CD4-positive, alpha-beta T cell treated with Interleukin-10 for 1 hour (primary cell): ENCODE results near the gene XCL1.

ENCODE experiments used
- DNase-seq: peaks from one replicate; pipeline ENCODE4 v3.0.0-alpha.2; 2020

Gene XCL1

DNA sequence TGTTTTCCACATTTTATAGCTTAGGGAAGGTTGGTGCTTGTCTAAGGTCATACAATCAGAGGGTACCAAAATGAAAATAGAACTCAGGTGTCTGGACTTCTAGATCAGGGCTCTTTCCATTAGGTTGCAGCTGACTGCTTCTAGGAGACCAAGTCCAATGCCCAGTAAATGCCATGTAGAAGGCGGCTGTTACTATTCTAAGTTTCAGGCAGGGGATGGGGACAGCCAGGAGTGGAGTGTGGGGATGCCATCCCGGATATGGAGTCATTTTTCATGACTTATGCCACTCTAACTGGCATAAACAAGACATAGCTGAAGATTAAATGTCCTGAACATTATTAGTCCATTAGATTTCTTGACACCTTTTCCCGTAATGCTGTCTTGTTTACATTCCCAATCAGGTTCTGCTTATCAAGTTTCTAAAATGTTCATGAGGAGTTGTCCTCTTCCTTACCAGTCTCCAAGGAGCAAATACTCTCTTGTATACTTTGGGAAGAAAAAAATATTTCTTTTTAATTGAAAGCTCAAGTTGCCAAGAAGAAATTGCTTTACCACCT, 31.5 kb downstream of the XCL1 start:
- DNase-seq = no peak

- DNase-seq = no peak
These were observed 32.7 kb downstream of the XCL1 start for GRCh38 chr1:168608796-168609715.

DNA sequence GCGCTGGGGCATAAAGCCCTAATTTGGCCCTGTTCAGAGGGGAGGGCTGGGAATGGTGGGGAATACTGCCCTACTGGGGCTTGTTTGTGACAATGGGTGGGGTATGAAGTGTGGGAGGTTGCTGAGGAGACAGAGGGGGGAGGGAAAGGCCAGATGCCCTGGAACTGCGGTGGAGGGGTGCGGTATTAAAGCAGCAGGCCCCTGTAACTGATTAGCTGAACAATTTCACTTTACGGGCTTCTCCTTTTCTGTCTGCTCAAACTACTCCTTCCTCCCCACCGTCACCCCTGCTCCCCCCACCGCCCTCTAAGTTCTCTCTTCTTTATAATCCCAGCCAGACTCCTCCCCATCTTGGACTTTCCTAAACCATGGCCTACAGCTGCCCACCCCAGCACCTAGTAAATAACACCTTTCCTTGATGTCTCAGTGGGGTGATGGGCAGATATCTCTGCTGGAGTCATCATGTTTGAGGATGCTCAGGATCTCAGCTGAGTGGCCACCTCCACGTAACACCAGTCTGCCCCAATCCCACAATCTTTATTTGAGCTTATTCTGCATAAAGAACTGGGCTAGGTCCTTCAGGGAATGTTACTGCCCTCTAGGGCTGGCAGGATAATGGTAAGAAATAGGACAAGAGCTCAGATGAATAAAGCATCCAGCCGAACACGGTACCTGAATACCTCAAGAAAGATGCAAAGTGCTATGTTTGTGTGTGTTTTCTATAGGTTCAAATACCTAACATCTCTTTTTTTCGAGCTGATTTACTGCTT, 33.5 kb downstream of the XCL1 start:
- DNase-seq = no peak

DNA sequence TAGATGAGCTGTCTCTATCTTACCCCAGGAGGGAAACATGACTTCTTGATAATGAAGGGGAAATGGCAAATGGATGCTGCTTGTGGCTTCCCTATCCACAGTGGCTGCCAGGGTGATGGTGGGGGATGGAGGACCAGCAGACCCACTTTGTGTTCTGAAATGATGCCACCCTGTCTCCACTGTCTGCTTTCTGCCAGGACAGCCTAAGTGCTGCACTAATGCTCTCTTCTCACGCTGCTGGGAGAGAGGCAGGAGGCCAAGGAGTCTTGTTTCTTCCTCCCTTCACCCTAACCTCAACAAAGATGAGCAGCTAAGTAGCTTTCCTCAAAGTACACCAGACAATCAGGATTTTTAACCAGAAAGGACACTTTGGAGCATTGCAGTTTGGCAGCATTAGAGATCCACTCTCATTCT, 36.6 kb downstream of the XCL1 start:
- no peak for DNase-seq

DNA sequence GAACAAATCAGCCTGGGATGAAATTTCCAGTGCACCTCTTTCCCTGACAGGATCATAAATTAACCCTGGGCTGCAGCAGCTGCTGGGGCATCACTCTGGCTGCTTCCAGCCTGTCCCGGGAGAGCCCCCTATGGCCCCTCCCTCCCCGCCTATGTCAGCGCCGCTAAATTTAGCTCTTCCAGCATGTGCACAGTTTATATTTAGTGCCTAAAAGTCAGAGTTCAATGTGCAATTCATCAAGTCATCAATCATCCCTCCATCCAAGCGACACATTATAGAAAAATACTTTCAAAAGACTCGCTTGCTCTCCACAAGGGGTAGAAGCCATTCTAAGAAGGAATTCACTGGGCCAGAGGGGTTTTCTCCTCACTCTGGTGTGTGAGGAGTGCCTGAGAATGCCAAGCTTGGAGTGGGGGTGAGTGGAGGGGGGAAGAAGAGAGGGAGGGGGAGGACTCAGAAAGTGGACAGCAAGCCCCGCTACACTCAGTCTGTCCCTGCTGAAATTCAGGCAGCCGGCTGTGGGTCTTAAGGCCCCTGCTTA, 37.4 kb downstream of the XCL1 start:
- no peak for DNase-seq

DNA sequence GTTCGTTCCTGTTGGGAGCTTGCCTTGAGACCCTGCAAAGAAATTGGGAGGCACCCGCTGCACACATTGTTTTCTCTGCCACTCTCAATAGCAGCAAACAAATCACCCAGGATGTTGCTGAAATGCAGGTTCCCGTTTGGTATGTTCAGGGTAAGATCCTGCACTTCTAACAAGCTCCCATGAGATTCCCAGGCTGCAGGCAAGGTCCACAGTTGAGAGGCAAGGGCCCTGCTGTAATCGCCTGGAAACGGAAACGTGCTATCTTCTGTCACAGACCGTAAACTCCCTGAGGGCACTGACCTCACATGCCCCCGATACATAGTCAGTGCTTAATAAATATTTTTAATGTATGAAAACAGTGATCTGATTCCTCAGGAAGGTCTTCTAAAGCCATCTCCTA, 37.8 kb downstream of the XCL1 start:
- DNase-seq = no peak

DNA sequence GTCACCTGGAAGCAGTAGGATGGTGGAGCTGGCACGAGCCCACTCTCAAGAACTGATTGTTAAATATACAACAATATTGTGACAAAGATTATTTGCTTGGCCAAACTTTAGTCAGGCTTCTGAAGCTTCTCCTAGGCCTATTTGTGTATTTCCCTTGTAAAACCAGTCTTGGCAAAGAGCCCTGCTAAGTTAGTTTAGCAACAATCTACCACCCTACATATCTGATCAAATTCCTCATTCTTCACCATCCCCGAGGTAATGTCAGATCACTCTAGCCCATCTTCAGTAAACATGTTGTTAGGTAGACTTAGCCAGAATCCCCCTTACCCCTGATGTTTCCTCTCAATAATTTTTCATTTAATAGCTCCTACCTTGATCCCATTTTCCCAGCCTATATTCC, 39.6 kb downstream of the XCL1 start:
- no peak for DNase-seq

DNA sequence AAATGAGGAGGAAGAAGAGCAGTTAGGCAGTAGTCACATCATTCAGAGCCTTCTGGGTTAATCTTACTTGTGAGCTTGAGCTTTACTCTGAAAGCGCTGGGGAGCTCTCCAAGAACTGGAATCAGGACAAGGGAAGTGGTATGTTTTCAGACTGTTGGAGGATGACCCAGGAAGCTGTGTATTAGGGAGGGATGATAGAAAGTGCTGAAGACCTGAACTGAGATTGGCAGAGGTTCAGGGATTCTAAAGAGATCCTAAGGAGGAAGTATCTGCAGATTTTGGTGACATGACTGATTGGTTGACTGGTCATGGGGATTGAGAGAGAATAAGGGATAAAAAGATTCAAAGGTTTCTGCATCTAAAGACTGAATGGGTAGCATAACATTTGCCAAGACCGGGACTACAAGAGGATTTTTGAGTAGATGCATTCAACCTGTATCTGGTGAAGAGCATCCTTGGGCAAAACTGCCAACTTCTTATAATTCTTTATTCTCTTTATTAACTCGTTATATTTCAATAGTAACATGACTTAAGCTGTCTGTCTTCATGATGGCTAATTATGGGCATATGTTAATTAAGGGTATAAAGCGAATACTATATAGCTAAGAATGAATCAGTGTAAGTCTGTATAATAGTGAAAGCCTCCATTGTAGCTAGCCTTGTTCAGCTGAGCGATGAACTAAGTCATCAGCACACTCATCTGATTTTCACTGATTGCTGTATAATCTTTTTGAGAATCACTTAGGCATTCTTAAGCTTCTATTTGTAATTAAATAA, 41.8 kb downstream of the XCL1 start:
- DNase-seq = no peak

- DNase-seq = no peak
These were observed 42.5 kb downstream of the XCL1 start for GRCh38 chr1:168618886-168619285.

- DNase-seq = no peak
These were observed 45.0 kb downstream of the XCL1 start for GRCh38 chr1:168621356-168621755.

DNA sequence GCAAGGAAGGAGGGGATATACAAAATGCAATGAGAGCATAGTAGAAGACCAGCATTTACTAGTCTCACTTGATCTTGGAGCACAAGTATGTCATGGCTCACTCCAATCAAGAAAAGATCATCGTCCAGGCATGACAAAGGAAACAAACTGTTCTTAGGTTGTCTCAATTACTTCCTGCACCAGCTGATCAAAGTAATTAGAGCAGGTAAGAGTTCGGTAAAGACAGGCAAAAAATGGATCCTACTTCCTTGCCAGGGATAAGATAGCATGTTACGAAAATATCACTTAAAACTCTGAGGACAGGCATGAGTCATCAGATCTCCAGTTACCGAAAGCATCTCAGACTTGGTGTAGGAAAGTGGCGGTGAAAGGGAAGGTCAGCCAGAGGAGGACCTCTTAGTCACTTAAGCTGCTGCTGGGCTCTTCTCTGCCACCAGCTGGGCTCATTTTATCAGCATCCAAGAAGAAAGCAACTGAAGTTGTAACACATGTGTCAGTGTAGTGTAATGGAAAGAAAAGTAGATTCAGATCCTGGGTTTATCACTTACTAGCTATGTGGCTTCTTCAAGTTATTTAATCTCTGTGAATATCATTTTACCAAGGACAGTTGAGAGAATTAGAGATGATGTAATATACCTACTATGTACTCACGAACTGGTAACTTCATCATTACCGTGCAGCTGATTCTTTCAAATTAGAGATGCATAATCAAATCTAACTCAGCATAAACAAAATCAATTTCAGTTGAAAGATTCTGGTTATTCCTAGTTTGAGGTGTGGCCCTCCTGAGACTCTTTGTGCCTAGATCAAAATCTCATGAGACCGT, 46.8 kb downstream of the XCL1 start:
- no peak for DNase-seq

GRCh38 chr1:168623831-168624230, 47.4 kb downstream of the XCL1 start:
- DNase-seq = no peak

- no peak for DNase-seq
These were observed 49.9 kb downstream of the XCL1 start for GRCh38 chr1:168626326-168626725.

- no peak for DNase-seq
These were observed 51.0 kb downstream of the XCL1 start for GRCh38 chr1:168627370-168627769.

DNA sequence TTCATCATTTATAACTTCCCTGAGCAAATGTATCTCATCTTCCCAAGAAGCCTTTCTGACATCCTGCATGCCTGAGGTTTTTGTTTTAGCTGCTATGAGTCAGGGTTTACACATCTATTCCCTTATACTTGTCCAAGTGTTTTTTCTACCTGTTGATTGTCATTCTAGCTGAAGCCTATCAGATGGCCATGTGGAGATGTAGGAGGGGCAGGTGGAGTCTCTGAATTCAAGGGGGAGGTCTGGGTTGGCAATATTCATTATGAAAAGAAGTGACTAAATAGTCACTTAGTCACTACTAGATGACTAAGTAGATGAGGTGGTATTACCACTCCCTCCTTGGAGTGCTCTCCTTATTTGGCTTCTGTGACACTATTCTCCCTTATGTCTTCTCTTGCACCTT, 52.4 kb downstream of the XCL1 start:
- DNase-seq = no peak

- no peak for DNase-seq
These were observed 53.1 kb downstream of the XCL1 start for GRCh38 chr1:168629466-168629865.
